GM21528 (cell line): ENCODE results near the gene PDE6A.
"Not testable (repeated sequence)": the region's sequence is repeated elsewhere in the genome, so short reads cannot be mapped to it uniquely, and the experiment has no call there.

Source experiments
- ATAC-seq: cut with Tn5 transposase; IDR thresholded peaks from one replicate; pipeline ENCODE4 v1.9.1; 2021; ENCODE audit warnings: mild to moderate bottlenecking, moderate library complexity; ENCODE audit not compliant: unreplicated experiment, low FRiP score

The PDE6A gene

DNA sequence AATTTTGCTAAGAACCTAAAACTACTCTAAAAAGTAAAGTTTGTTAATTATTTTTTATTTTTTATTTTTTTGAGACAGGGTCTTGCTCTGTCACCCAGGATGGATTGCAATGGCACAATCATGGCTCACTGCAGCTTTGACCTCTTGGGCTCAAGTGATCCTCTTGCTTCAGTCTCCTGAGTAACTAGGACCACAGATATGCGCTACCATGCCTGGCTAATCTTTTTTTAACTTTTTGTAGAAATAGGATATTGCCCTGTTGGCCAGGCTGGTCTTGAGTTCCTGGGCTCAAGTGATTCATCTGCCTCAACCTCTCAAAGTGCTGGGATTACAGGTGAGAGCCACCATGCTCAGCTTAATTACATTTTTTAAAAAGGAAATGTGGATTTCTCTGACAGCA lies 45.8 kb downstream of the PDE6A start:
- no peak for ATAC-seq

DNA sequence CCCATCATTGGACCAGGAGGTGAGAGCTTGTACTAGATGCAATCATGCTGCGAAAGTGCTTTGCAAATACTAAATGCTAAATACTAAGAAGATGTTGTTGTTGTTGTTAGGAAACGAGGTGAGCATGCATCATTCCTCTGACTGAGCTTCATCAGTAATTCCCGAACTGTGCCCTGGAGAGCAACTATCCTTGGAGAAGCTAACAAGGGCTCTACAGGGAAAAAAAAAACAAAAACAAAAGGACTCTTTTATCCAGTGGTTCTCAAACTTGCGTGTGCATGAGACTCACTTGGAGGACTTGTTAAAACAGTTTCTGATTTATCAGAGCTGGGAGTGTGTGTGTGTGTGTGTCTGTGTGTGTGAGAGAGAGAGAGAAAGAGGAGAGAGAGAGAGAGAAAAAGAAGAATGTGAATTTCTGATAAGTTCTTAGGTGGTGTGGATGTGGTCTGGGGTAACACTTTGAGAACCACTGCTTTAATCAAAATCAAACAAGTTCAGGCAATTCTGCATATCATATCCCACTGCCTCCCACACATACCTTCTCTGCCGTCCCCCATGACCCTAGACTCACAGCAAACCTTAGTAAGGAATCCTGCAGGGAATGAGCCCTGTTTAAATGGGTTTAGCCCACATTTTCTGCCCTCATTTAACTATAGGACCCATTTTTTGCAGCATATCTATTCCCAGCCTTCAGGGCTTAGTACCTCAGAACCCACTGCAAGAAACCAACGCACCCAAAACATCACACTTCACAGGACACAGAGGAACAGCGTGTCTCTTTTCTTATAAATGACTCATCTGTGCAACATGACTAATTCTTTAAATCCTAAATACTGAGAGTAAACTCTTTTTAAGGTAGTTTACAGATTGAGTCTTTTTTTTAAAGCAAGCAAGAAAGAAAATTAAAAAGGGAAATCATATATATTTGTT lies 48.9 kb downstream of the PDE6A start:
- no peak for ATAC-seq

DNA sequence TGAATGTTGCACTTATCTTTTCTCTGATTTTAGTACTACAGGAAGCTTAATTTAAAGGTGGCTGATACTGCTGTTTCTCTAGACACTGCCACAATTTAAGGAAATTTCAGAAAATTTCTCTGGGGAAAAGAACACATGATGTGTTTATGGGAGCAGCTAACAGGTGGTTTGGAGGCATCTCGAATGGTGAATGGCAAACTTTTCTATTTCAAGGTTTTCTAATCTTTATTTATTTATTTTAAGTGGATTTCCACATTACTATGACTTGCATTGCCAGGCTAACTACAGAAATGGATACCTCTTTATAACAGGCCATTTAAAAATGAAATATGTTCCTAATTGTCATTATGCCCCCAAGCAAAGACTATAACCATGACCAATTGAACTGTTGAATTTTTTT lies 50.4 kb downstream of the PDE6A start:
- ATAC-seq, result no peak

DNA sequence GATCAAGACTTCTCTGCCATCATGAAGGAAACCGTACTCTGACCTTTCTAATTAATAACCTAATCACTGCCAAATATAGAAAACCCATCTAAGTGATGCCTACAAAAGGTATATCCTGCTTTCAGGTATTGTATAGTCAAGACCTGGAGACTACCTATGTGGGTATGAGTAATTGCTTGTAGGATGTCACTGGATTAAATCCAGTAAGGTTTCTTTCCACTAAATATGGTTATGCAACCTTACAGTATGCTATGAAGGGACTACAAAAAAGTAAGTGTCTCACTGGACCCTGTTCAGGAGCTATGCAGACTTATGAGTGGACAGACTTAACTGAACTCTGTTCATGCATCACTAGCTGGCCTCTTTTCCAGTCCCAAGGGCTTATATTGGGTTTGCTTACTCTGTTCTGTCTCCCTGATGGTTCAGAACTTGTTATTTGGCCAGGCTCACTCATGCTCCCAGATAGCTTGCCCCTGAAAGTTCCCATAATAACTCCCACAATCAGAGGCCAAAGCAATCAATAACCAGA lies 51.1 kb downstream of the PDE6A start:
- ATAC-seq, result no peak

DNA sequence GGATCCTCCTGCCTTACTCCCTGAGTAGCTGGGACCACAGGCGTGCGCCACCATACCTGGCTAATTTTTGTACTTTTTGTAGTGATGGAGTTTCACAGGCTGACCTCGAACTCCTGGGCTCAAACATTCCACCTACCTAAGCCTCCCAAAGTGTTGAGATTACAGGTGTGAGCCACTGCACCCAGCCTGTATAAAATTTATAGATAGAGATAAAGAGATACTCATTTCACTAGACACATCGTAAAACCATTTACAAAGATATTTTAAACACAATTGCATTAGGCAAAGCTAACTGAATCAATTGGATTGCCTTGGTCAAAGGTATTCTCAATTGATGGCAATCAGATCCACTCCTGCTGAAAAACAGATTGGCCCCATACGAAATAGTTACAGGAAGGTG lies 52.0 kb downstream of the PDE6A start:
- ATAC-seq, result no peak

DNA sequence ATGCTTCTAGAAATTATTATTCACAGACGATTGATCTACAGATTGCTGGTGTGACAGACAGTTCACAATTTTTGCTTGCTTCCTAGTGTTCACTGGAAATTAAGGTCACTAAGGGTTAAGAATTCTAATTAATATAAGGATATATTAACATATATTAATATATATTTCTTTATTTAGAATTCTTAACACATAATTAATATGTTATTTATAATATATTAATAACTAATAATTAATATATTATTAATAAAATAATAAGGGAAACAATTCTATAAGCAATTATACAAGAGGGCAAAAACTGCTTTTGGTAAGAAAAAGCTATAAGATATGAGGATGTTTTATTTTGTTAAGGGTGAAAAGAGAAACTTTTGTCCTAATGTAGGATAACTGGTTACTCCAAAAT lies 56.3 kb downstream of the PDE6A start:
- ATAC-seq, result no peak

DNA sequence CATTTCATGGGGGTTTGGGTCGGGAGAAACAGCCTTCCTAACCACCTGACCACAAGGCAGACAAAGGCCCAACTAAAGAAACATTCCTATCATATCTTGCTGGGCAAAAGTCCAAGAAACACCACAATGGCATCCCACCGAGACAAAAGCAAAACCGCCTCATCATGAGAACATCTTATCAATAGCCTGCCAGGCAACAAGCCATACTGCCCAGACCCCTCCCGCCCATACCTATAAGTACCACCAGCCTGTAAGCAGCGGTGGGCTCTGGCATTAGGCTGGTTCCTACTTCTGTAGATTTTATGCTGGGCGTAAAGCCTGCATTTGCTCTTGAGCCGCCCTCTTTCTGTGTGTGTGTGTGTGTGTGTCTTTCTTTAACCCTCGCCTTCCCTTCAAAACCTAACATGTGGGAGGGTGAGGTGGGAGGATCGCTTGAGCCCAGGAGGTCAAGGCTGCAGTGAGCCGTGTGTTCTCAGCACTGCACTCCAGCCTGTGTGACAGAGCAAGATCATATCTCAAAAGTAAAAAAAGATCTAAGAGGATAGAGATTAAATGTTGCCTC lies 56.9 kb downstream of the PDE6A start:
- no peak for ATAC-seq

DNA sequence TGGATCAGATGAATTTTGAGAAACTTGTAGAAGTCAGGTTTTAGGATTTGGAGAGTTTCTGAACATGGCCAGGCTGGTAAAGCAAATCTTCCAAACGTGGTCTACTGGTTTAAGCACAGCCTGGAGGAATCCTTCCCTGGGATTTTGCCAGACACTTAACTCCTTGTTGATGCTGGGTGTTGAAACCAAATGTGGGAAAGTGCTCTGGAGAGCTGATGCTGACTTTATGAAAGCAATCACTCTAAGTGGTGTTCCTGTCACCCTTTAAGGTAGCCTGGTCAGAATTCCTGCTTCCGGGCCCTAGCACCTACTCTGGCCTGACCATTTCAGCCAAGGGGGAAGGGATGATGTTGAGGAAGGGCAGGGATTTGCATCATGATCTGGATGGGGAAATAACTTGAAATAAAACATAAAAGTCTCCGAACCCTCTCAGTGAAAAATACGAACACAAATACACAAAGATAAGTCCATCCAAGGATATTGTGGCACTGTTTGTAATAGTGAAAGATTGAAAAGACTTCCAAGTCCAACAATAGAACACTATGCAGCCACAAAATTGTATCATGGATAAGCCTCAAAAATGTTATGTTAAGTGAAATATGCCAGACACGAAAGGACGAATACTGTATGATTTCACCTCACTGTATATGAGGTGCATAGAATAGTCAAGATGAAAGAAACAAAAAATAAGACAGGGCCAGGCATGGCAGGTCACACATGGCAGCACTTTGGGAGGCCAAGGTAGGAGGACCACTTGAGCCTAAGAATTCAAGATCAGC lies 57.7 kb downstream of the PDE6A start:
- no peak for ATAC-seq

DNA sequence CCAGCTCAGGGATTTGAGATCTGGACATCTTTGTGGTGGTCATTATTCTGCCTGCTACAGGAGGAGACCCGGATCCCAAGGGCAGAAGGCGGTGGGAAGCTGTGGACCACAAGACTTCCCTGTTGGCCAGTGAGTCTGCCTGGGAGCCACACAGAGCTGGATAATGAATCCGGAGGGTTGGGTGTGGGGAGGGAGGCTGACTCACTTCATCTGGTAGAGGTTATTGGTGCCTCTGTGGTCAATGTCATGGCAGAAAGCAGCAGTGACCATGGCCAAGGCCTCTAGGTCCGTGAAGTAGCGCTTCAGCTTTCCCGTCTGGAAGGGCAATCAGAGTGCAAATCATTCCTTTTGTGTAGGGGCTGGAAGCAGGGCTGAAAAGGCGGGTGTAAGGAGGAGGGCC lies 58.5 kb downstream of the PDE6A start:
- ATAC-seq, result no peak

DNA sequence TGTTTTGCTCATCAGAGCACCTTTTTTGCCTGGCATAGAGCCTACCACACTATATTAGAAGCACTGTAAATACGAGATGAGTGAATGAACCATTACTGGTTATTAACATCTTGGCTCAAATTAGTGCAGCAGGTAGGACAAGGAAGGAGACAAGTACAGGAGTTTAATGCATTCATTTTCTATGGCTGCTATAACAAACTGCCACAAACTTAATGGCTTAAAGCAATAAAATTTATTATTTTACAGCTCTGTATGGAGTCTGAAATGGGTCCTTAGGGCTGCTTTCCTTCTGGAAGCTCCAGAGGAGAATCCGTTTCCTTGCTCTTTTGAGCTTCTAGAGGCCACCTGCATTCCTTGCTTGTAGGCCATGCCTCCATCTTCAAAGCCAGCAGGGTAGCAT lies 59.1 kb downstream of the PDE6A start:
- ATAC-seq, result no peak

DNA sequence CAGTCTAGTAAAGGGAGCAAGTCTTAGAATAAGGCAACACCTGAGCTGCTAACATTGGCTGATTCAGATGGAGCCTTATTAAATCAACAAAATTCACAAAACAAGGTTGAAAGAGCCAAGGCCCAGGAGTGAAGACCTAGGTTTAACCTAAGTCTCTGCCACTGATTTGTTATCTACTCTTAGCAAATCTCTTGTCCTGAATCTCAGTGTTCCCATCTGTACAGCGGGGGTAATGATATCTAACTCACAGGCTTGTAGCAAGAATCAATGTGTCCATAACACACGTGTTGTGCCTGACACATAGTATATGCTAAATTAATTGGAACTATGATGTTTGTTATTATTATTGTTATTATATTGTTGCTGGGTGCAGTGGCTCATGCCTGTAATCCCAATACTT lies 61.0 kb downstream of the PDE6A start:
- ATAC-seq, result no peak

DNA sequence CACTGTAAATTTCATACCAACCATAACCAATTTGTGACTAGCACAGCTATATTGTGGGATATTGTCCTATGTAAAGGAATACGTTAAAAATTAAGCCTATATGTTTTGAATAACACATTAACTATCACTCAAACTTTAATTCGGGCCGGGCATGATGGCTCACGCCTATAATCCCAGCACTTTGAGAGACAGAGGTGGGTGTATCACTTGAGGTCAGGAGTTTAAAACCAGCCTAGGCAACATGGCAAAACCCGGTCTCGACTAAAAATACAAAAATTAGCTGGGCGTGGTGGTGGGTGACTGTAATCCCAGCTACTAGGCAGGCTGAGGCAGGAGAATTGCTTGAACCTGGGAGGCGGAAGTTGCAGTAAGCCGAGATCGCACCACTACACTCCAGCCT lies 62.0 kb downstream of the PDE6A start:
- not testable (repeated sequence) for ATAC-seq

DNA sequence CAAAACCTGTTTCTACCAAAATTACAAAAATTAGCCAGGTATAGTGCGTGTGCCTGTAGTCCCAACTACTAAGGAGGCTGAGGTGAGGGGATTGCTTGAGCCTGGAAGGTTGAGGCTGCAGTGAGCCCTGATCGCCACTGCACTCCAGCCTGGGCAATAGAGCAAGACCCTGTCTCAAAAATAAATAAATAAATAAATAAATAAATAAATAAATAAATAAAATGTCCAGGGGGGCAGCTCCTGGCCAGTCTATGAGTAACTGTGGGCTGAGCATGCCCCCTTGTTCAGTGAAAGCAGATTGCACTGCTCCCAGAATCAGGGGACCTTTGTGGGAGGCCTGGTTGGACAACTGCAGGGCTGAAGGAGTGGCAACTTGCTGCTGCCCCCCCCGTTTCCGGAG lies 62.7 kb downstream of the PDE6A start:
- no peak for ATAC-seq

DNA sequence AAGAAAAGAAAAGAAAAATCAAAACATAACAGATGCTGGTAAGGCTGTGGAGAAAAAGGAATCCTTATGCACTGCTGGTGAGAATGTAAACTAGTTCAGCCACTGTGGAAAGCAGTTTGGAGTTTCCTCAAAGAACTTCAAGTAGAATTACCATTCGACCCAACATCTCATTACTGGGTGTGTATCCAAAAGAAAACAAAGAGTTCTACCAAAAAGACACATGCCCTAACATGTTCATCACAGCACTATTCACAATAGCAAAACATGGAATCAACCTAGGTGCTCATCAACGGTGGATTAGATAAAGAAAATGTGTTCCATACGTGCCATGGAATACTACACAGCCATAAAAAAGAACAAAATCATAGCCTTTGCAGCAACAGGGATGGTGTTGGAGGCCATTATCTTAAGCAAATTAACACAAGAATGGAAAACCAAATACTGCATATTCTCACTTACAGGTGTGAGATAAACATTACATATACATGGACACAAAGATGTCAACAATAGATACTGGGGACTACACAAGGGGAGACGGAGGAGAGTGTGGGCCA lies 63.4 kb downstream of the PDE6A start:
- ATAC-seq, result no peak

DNA sequence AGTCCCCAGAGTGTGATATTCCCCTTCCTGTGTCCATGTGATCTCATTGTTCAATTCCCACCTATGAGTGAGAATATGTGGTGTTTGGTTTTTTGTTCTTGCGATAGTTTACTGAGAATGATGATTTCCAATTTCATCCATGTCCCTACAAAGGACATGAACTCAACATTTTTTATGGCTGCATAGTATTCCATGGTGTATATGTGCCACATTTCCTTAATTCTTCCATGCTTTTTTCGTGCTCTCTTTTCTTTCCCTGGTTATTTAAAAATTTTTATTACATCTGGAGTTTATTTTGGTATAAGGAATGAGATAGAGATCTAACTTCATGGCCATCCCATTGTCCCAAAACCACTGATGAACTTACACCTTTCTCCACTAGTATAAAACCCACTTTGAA lies 65.0 kb downstream of the PDE6A start:
- not testable (repeated sequence) for ATAC-seq

DNA sequence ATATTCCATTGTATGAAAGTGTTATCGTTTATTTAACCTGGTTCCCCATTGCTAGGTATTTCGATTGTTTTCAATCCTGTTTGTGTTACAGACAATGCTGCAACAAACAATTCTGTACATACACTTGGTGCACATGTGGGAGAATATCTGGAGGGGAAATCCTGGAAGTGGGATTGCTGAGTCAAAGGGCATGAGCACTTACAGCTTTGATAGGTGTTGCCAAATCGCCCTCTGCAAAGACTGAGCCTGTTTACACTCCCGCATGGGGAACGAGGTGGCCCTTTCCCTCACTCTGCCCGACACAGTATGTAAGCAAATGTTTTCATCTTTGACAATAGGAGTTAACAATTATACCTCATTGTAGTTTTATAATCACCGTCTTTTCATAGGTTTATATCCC lies 66.2 kb downstream of the PDE6A start:
- no peak for ATAC-seq

DNA sequence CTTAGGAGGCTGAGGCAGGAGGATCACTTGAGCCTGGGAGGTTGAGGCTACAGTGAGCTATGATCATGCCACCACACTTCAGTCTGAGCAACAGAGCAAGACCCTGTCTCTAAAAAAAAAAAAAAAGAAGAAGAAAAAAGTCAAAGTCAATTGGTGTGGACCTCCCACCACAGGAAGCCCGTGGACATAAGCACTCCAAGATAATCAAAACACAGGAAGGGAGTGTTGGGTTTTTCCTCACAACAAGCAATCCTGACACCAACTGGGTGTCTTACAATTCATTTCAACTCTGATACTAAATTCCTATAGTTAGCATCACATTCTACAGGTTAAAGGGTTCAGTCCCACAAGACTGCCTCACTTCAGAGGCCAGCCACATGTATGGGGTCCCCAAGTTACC lies 70.7 kb downstream of the PDE6A start:
- ATAC-seq, result no peak

DNA sequence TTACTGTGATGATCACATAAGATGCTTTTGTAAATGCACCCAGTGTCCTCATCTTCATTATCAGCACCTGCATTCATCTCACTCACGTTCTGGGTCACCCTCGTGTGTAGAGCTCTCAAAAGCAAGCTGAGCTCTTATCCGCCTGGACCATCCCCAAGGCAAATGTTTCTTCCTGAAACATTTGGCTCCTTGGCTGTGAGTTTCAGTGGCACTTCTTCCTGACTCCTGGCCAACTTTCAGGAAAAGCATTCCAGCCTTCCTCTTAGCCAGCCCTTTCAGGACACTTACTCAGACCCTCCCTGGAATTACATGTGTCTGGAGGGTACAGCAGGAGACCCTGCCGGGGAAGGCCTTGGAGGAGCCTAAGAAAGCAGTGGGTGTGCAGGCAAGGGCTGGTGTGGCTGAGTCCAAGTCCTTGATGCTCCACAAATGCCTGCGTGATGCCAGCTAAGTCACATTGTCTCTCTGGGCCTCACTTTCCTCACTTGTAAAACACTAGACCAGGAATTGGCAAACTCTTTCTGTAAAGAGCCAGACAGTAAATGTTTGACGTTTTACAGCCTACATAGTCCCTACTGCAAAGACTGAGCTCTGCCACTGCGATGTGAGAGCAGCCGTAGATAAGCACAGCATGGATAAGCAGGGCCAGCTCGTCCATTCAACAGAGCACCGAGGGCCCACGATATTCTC lies 72.1 kb downstream of the PDE6A start:
- ATAC-seq, result no peak

DNA sequence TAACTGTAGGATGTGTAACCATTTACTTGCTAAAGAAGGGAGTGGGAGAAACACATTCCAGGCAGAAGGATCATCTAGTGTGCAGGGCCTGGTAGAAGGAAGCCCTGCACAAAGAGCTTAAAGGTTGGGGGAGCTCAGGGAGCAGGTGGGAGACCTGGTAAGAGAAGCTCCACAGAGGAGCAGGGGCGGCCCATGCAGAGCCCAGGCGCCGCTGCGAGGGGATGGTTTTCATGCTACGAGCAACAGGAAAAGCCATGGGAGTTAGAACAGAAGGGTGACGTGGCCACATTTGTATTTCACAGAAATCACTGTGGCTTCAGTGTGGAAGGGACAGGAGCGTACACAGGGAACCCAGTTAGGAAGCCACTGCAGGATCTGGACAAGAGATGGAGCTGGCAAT lies 73.1 kb downstream of the PDE6A start:
- ATAC-seq, result no peak

DNA sequence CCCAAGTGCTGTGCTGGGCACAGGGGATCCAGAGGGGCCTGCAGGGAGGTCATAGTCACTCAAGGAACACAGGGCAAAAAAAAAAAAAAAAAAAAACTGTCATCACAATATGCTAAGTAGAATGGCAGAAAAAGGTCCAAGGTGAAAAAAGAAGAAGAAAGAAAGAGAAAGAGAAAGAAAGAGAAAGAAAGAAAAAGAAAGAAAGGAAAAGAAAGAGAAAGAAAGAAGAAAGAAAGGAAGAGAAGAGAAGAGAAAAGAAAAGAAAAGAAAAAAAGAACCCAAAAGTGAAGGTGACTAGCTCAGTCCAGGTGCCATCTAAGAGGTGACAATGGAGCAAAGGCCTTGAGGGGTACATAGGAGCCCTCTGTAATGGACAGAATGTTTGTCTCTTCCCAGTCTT lies 73.9 kb downstream of the PDE6A start:
- ATAC-seq, result no peak
